B cell (primary cell): Measurements from ENCODE around the gene SSR2. TPM values are rescaled to one million over a fixed set of nuclear protein-coding genes. Genes with fewer than 3 reads are reported as not detected.

Experiments used
- ATAC-seq: fragments of 200-7000 bp; cut with Tn5 transposase; one replicate; pipeline ENCODE4 v1.10.0; 2021; ENCODE audit warnings: low read depth, mild to moderate bottlenecking, moderate number of reproducible peaks, moderate library complexity
- CTCF ChIA-PET: fragments of 350-600 bp; sonication (Branson Sonifier 250); formaldehyde crosslinking; loops from one replicate; lab custom pipeline; 2021; ENCODE audit warnings: antibody characterized with exemption, inconsistent platforms; lab: Charles Lee
- POLR2A ChIA-PET: fragments of 350-600 bp; sonication (Branson Sonifier 250); formaldehyde crosslinking; loops from one replicate; lab custom pipeline; 2021; ENCODE audit warnings: antibody characterized with exemption; lab: Charles Lee
- DNase-seq: peaks from one replicate; pipeline ENCODE4 v3.0.0; 2013
- H2AFZ ChIP-seq: 2 replicates; pipeline ENCODE4 v1.6.1; 2012; ENCODE audit warnings: mild to moderate bottlenecking, low read depth, low read length; ENCODE audit not compliant: insufficient read depth, poor library complexity, severe bottlenecking
- H3K27ac ChIP-seq, 2 donors: 1 replicate in 1 of 2; 2 replicates in 1 of 2; pipeline ENCODE4 v1.5.1; 2012 to 2013; ENCODE audit warnings: low read length in 2 of 2, mild to moderate bottlenecking in 2 of 2, moderate library complexity in 1 of 2
- H3K27me3 ChIP-seq, 4 experiments: fragments of 200-600 bp in 1 of 4; sonication (generic) in 1 of 4; replicated peaks in 1 of 4; 1 replicate in 2 of 4; 2 replicates in 2 of 4; pipeline versions ENCODE4 v1.6.1 to v1.7.0; 2013 to 2016; ENCODE audit warnings: low read length in 3 of 4, mild to moderate bottlenecking in 2 of 4, mixed read lengths in 1 of 4, moderate library complexity in 1 of 4; ENCODE audit not compliant: insufficient read depth in 4 of 4, control insufficient read depth in 3 of 4; ENCODE audit errors: control extremely low read depth in 1 of 4
- H3K36me3 ChIP-seq, 2 experiments: replicated peaks in 1 of 2; 1 replicate in 1 of 2; 2 replicates in 1 of 2; pipeline versions ENCODE4 v1.6.1 to v1.7.1; 2013; ENCODE audit warnings: low read length in 1 of 2; ENCODE audit not compliant: insufficient read depth in 2 of 2, control insufficient read depth in 1 of 2; ENCODE audit errors: control extremely low read depth in 1 of 2, extremely low read depth in 1 of 2
- H3K4me1 ChIP-seq, 2 donors: fragments of 200-600 bp in 1 of 2; sonication (generic) in 1 of 2; 1 replicate in 1 of 2; 2 replicates in 1 of 2; pipeline versions ENCODE4 v1.5.1 to v1.6.1; 2013 to 2017; ENCODE audit warnings: low read length in 2 of 2; ENCODE audit not compliant: control insufficient read depth in 2 of 2, insufficient read depth in 2 of 2
- H3K4me2 ChIP-seq: replicated peaks from 2 replicates; pipeline ENCODE3; 2012; ENCODE audit warnings: mild to moderate bottlenecking, low read depth, low read length; ENCODE audit not compliant: poor library complexity, severe bottlenecking
- H3K4me3 ChIP-seq, 5 experiments: fragments of 200-600 bp in 1 of 5; sonication (generic) in 1 of 5; 1 replicate in 3 of 5; 2 replicates in 2 of 5; pipeline versions ENCODE4 v1.5.1 to v1.7.0; 2011 to 2016; ENCODE audit warnings: low read length in 4 of 5, mild to moderate bottlenecking in 4 of 5, low read depth in 2 of 5, control low read depth in 1 of 5, moderate library complexity in 1 of 5; ENCODE audit not compliant: insufficient read depth in 1 of 5; ENCODE audit errors: control extremely low read depth in 1 of 5, extremely low read depth in 1 of 5
- H3K79me2 ChIP-seq: fragments of 200-600 bp; sonication (generic); one replicate; pipeline ENCODE4 v1.6.0; 2016; ENCODE audit warnings: low read length; ENCODE audit not compliant: control insufficient read depth, insufficient read depth
- H3K9ac ChIP-seq: fragments of 200-600 bp; sonication (generic); 2 replicates; pipeline ENCODE4 v1.6.1; 2017; ENCODE audit warnings: mild to moderate bottlenecking, low read length, moderate library complexity
- H3K9me3 ChIP-seq, 3 donors: one replicate each; pipeline versions ENCODE4 v1.6.1 to v1.7.1; 2013; ENCODE audit warnings: low read length in 2 of 3; ENCODE audit not compliant: control insufficient read depth in 2 of 3, insufficient read depth in 1 of 3; ENCODE audit errors: control extremely low read depth in 1 of 3
- H4K20me1 ChIP-seq: 2 replicates; pipeline ENCODE4 v1.6.0; 2012; ENCODE audit warnings: mild to moderate bottlenecking, low read length; ENCODE audit not compliant: insufficient read depth, control insufficient read depth, poor library complexity, severe bottlenecking
- H3K27ac Mint-ChIP-seq: one replicate; pipeline ENCODE4 v1.8.0; 2021; ENCODE audit warnings: mixed read lengths
- H3K27me3 Mint-ChIP-seq: one replicate; pipeline ENCODE4 v1.8.0; 2021; ENCODE audit warnings: mixed read lengths
- H3K4me1 Mint-ChIP-seq: one replicate; pipeline ENCODE4 v1.8.0; 2021; ENCODE audit warnings: mixed read lengths
- H3K4me3 Mint-ChIP-seq: one replicate; pipeline ENCODE4 v1.8.0; 2021; ENCODE audit warnings: mixed read lengths
- H3K9me3 Mint-ChIP-seq: one replicate; pipeline ENCODE4 v1.8.0; 2022; ENCODE audit warnings: mixed read lengths; ENCODE audit not compliant: insufficient read depth
- CTCF ChIP-seq: fragments of 200-600 bp; IDR thresholded peaks from one replicate; pipeline ENCODE4 v1.8.0; 2022; ENCODE audit warnings: antibody characterized with exemption, mild to moderate bottlenecking
- EZH2 ChIP-seq: IDR thresholded peaks from 2 replicates; pipeline ENCODE4 v1.6.1; 2012; ENCODE audit warnings: borderline replicate concordance, low read depth, mild to moderate bottlenecking, moderate library complexity, low read length; ENCODE audit not compliant: insufficient read depth, poor library complexity, severe bottlenecking
- WGBS: methylation state at CpG from one replicate; pipeline ENCODE4 v1.1.5; 2013; ENCODE audit warnings: missing lambda C conversion rate; ENCODE audit not compliant: insufficient coverage; 5-methylcytosine and 5-hydroxymethylcytosine counted together
- intact Hi-C: fragments of 100-400 bp; cut with micrococcal nuclease; formaldehyde crosslinking; loops from one replicate; pipeline ENCODE4 v1.10.0; 2022
- polyA plus RNA-seq: library from polyadenylated mRNA; depleted of rRNA; stranded (reverse); fragments of >200 nt; gene quantifications from 2 replicates; pipeline ENCODE4 v1.2.3, GENCODE V29; 2012
- total RNA-seq, 2 donors: library from RNA; stranded (reverse); fragments of 120-200 nt in 1 of 2; gene quantifications; 1 replicate in 1 of 2; 2 replicates in 1 of 2; pipeline versions ENCODE4 v1.2.3 to v1.2.4, GENCODE V29; 2013 to 2022

Gene SSR2
- total and polyA plus RNA-seq, 2 donors (not counting 1 experiment from before 2014, with no cell fraction given), result 160 to 359 TPM

GRCh38 chr1:156052862-156053767, 32.4 kb upstream of the SSR2 start:
- H3K4me3 ChIP-seq, result peak overlapping the region; percentile 31 to 74 (median 72)
- H3K79me2 ChIP-seq, result peaks cover 12% of the 10 kb centered on the region
- TF ChIP-seq EZH2, result no peak
- TF ChIP-seq CTCF, result peak; percentile 29
- DNase-seq, result peak; percentile 79
- intact Hi-C loops, result loop anchor here (1.0 to 5.0 kb wide), 2 partner anchors 142 to 781 kb away; partner anchors contain the start of genes CLK2 and RIT1
- H2AFZ ChIP-seq, result peak overlapping the region; percentile 84
- Mint-ChIP-seq H3K4me1 (peaks cover 32% of the 10 kb centered on the region), H3K4me3 (peak overlapping the region; percentile 92), H3K9me3 (no peaks in the 10 kb centered on the region), H3K27ac (peak overlapping the region; percentile 89), H3K27me3 (no peaks in the 10 kb centered on the region)
- peak overlapping the region; percentile 79 for H3K9ac ChIP-seq
- ChIA-PET CTCF (interaction anchor here (0.6 to 1.3 kb wide), 5 partner anchors 32 to 230 kb away, joined by 3 to 5 read pairs (median 4); partner anchors contain the start of genes SMG5 and SSR2), POLR2A (interaction anchor here (0.6 kb wide), 3 partner anchors 28 to 119 kb away, joined by 3 to 4 read pairs (median 4); partner anchors contain the start of gene KHDC4)
- peak overlapping the region; percentile 91 for H3K4me2 ChIP-seq
- ATAC-seq, result peak; percentile 41
- no peaks in the 10 kb centered on the region for H3K27me3 ChIP-seq
- WGBS, result under 1% methylated on average over 32 of the region's 63 CpGs
- H3K36me3 ChIP-seq, result peaks cover 5 to 6% of the 10 kb centered on the region in 2 experiments
- no peaks in the 10 kb centered on the region for H3K9me3 ChIP-seq
- H3K27ac ChIP-seq, result peak overlapping the region; percentile 24 to 69
- peaks cover 8 to 24% of the 10 kb centered on the region in 2 donors for H3K4me1 ChIP-seq
- H4K20me1 ChIP-seq, result no peaks in the 10 kb centered on the region
